A549 treated with RU486 at 1 μM for 4 hours (cell line): ENCODE data around the gene TMSB4Y. TPM values are rescaled to one million over a fixed set of nuclear protein-coding genes. Genes with fewer than 3 reads are reported as not detected.

ENCODE experiments used
- total RNA-seq: library from RNA; stranded (reverse); fragments of 200-300 nt; extraction: Qiagen RNA extraction; gene quantifications from 5 replicates; pipeline ENCODE4 v1.2.3, GENCODE V29; 2022; ENCODE audit warnings: low read depth

Gene TMSB4Y
- 0.70 to 1.4 TPM (median 0.99 TPM) in 5 replicates for total RNA-seq

DNA sequence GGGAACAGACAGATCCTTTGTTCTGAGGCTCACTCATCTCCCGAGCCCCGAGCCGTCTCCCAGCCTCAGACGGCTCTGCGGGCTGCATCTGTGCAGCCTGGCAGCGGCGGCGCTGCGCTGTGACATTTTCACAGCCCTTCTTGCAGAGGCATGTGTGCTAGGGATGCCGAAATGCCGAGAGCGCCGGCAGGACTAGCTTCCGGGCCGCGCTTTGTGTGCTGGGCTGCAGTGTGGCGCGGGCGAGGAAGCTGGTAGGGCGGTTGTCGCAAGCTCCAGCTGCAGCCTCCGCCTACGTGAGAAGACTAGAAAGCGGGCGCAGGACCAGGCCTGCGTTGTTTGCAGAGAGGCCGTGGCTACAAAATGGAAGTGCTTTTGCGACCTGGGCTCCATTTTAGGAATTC is at the start of gene TMSB4Y:
Gene TMSB4Y, plus strand, starts transcription at position 332 of the 401 bp plus-strand sequence.

Other genes starting within 250 kb of the TMSB4Y start
- gene UTY, start 223.9 kb upstream of the TMSB4Y start, total RNA-seq, result 2.4 to 3.3 TPM (median 3.0 TPM) in 5 replicates